HCT116 (cell line): ENCODE data around the gene DCAF6. TPM values are rescaled to one million over a fixed set of nuclear protein-coding genes. Genes with fewer than 3 reads are reported as not detected.

Experiments used
- ATAC-seq: fragments of 200-7000 bp; cut with Tn5 transposase; 2 replicates; pipeline ENCODE4 v1.9.1; 2020; ENCODE audit warnings: mild to moderate bottlenecking, moderate library complexity
- BruUV-seq: library from RNA; stranded (reverse); fragments of 400-500 nt; replicated peaks from 2 replicates; lab custom pipeline; 2021; lab: Mats Ljungman, UMichigan
- CTCF ChIA-PET: fragments of 300-600 bp; sonication (Branson Sonifier 250); formaldehyde crosslinking; loops from one replicate; lab custom pipeline; 2021; ENCODE audit warnings: antibody characterized with exemption; lab: Charles Lee
- POLR2A ChIA-PET: fragments of 300-600, 350-600 bp; sonication (Branson Sonifier 250); formaldehyde crosslinking; loops from one replicate; lab custom pipeline; 2021; ENCODE audit warnings: antibody characterized with exemption; lab: Charles Lee
- RAD21 ChIA-PET, 2 experiments: fragments of 300-600 bp; sonication (Branson Sonifier 250); formaldehyde crosslinking; loops; one replicate each; lab custom pipeline; 2023; ENCODE audit warnings: low total read pairs in 2 of 2; ENCODE audit not compliant: uncharacterized antibody in 2 of 2, unreplicated experiment in 2 of 2, low non-redundant PET in 1 of 2; lab: Charles Lee
- DNase-seq: peaks from one replicate; pipeline ENCODE4 v3.0.0-alpha.2; 2010; ENCODE audit warnings: low read depth, low spot score
- H2AFZ ChIP-seq: fragments of 200-600 bp; shearing (Covaris generic), sonication (generic); 2 replicates; pipeline ENCODE4 v1.6.1; 2017; ENCODE audit warnings: low read depth, mixed run types, mixed read lengths, antibody characterized with exemption, low read length; ENCODE audit not compliant: poor library complexity, severe bottlenecking
- H3K27ac ChIP-seq: 2 replicates; pipeline ENCODE4 v1.5.1; 2012; ENCODE audit warnings: low read depth, low read length
- H3K27me3 ChIP-seq: fragments of 200-600 bp; sonication (generic); 2 replicates; pipeline ENCODE4 v1.6.1; 2016; ENCODE audit warnings: mixed run types, low read length, mixed read lengths; ENCODE audit not compliant: insufficient read depth
- H3K36me3 ChIP-seq, 2 experiments: fragments of 200-500 bp in 1 of 2; fragments of 200-600 bp in 1 of 2; sonication (Bioruptor generic) in 1 of 2; sonication (generic) in 1 of 2; 2 replicates each; pipeline versions ENCODE4 v1.5.1 to v1.6.1; 2014 to 2016; ENCODE audit warnings: low read length in 2 of 2, inconsistent platforms in 1 of 2, mixed read lengths in 1 of 2, mixed run types in 1 of 2; ENCODE audit not compliant: insufficient read depth in 2 of 2, control insufficient read depth in 1 of 2
- H3K4me1 ChIP-seq, 2 experiments: fragments of 200-600 bp in 1 of 2; sonication (generic) in 1 of 2; 2 replicates each; pipeline versions ENCODE4 v1.5.1 to v1.6.1; 2012 to 2017; ENCODE audit warnings: low read length in 2 of 2, inconsistent platforms in 1 of 2, mild to moderate bottlenecking in 1 of 2, mixed read lengths in 1 of 2, mixed run types in 1 of 2, moderate library complexity in 1 of 2; ENCODE audit not compliant: insufficient read depth in 2 of 2, control insufficient read depth in 1 of 2
- H3K4me2 ChIP-seq: fragments of 200-600 bp; sonication (generic); 2 replicates; pipeline ENCODE4 v1.6.1; 2017; ENCODE audit warnings: mixed run types, low read length, mixed read lengths
- H3K4me3 ChIP-seq, 2 experiments: fragments of 200-600 bp in 1 of 2; sonication (generic) in 1 of 2; replicated peaks in 1 of 2; 2 replicates each; pipeline ENCODE4 v1.5.1; 2011 to 2016; ENCODE audit warnings: low read length in 2 of 2, control low read depth in 1 of 2, low read depth in 1 of 2, mild to moderate bottlenecking in 1 of 2, mixed read lengths in 1 of 2, mixed run types in 1 of 2
- H3K79me2 ChIP-seq: fragments of 200-600 bp; sonication (generic); 2 replicates; pipeline ENCODE4 v1.6.1; 2017; ENCODE audit warnings: mild to moderate bottlenecking, mixed run types, low read length, moderate library complexity, mixed read lengths; ENCODE audit not compliant: insufficient read depth
- H3K9ac ChIP-seq: fragments of 200-600 bp; sonication (generic); 2 replicates; pipeline ENCODE4 v1.6.1; 2016; ENCODE audit warnings: low read length, mixed read lengths
- H3K9me2 ChIP-seq: fragments of 200-600 bp; sonication (generic), shearing (Covaris generic); 2 replicates; pipeline ENCODE4 v1.6.1; 2017; ENCODE audit warnings: mixed run types, mild to moderate bottlenecking, moderate library complexity; ENCODE audit not compliant: insufficient read depth
- H3K9me3 ChIP-seq, 2 experiments: fragments of 200-500 bp in 1 of 2; fragments of 200-600 bp in 1 of 2; sonication (Bioruptor generic) in 1 of 2; sonication (generic) in 1 of 2; 2 replicates each; pipeline ENCODE4 v1.6.1; 2014 to 2017; ENCODE audit warnings: low read length in 2 of 2, mixed read lengths in 2 of 2, inconsistent platforms in 1 of 2, low read depth in 1 of 2, mild to moderate bottlenecking in 1 of 2, mixed run types in 1 of 2, moderate library complexity in 1 of 2; ENCODE audit not compliant: control insufficient read depth in 1 of 2, insufficient read depth in 1 of 2
- H4K20me1 ChIP-seq: fragments of 200-600 bp; sonication (generic), shearing (Covaris generic); 2 replicates; pipeline ENCODE4 v1.6.1; 2017; ENCODE audit warnings: mixed run types, mild to moderate bottlenecking, moderate library complexity; ENCODE audit not compliant: insufficient read depth
- CBX3 ChIP-seq: IDR thresholded peaks from 2 replicates; pipeline ENCODE4 v1.6.1; 2012; ENCODE audit warnings: low read depth
- EGR1 ChIP-seq: IDR thresholded peaks from 2 replicates; pipeline ENCODE4 v1.6.1; 2012; ENCODE audit warnings: low read depth
- EZH2phosphoT487 ChIP-seq: fragments of 200-600 bp; IDR thresholded peaks from 2 replicates; pipeline ENCODE4 v1.6.1; 2018; ENCODE audit warnings: antibody characterized with exemption, borderline replicate concordance
- FOSL1 ChIP-seq: IDR thresholded peaks from 2 replicates; pipeline ENCODE4 v1.6.1; 2012; ENCODE audit warnings: low read depth
- JUND ChIP-seq: IDR thresholded peaks from 2 replicates; pipeline ENCODE4 v1.6.1; 2012
- RAD21 ChIP-seq: IDR thresholded peaks from 2 replicates; pipeline ENCODE4 v1.6.1; 2012; ENCODE audit warnings: low read depth, mild to moderate bottlenecking
- REST ChIP-seq: IDR thresholded peaks from 2 replicates; pipeline ENCODE4 v1.6.1; 2012; ENCODE audit warnings: low read depth
- SIN3A ChIP-seq: IDR thresholded peaks from 2 replicates; pipeline ENCODE4 v1.6.1; 2012; ENCODE audit warnings: low read depth
- SRF ChIP-seq: IDR thresholded peaks from 2 replicates; pipeline ENCODE4 v1.6.1; 2012; ENCODE audit warnings: low read depth
- ZBTB33 ChIP-seq: IDR thresholded peaks from 2 replicates; pipeline ENCODE4 v1.6.1; 2011; ENCODE audit warnings: mild to moderate bottlenecking, low read length, moderate library complexity; ENCODE audit not compliant: insufficient replicate concordance; ENCODE audit errors: extremely low read depth
- ZNF274 ChIP-seq: fragments of 200-500 bp; sonication (Bioruptor generic); IDR thresholded peaks from 2 replicates; pipeline ENCODE4 v1.6.1; 2014; ENCODE audit warnings: mild to moderate bottlenecking, low read depth, low read length, inconsistent platforms
- intact Hi-C: fragments of 100-400 bp; cut with micrococcal nuclease; formaldehyde crosslinking; loops from 2 replicates; pipeline ENCODE4 v1.10.0; 2022
- total RNA-seq: library from RNA; stranded (reverse); gene quantifications from one replicate; pipeline ENCODE4 v1.2.1, GENCODE V29; 2021; ENCODE audit not compliant: unreplicated experiment
- TF ChIP-seq, protein P1 (sequence below): IDR thresholded peaks from 2 replicates; pipeline ENCODE4 v1.6.1; 2012

The DCAF6 gene
- total RNA-seq, 1 experiment from 2014 or later: 34.2 TPM

GRCh38 chr1:168098534-168099320 lies 162.2 kb downstream of the DCAF6 start:
- H3K4me2 ChIP-seq: no peak overlapping the region
- no peak overlapping the region for H3K9ac ChIP-seq
- no peak overlapping the region for H2AFZ ChIP-seq
- ATAC-seq: no peak
- TF ChIP-seq EZH2phosphoT487: no peak
- TF ChIP-seq ZNF274: no peak
- TF ChIP-seq FOSL1: no peak
- TF ChIP-seq, protein P1, sequence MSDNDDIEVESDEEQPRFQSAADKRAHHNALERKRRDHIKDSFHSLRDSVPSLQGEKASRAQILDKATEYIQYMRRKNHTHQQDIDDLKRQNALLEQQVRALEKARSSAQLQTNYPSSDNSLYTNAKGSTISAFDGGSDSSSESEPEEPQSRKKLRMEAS: no peak
- TF ChIP-seq SRF: no peak
- TF ChIP-seq RAD21: no peak
- no peak for TF ChIP-seq REST
- TF ChIP-seq EGR1: no peak
- no peak for TF ChIP-seq ZBTB33
- no peak for TF ChIP-seq SIN3A
- TF ChIP-seq JUND: no peak
- TF ChIP-seq CBX3: no peak
- DNase-seq: no peak
- no peaks in the 10 kb centered on the region for H3K9me3 ChIP-seq
- H3K27me3 ChIP-seq: no peaks in the 10 kb centered on the region
- no peaks in the 10 kb centered on the region for H3K36me3 ChIP-seq
- ChIA-PET CTCF (no interaction called here), POLR2A (no interaction called here), RAD21 (no interaction called here)
- peaks cover 2 to 7% of the 10 kb centered on the region in 2 experiments; a peak in 1 of 4 replicates for H3K4me1 ChIP-seq
- H3K27ac ChIP-seq: no peak overlapping the region
- no peaks in the 10 kb centered on the region for H3K9me2 ChIP-seq
- no peak overlapping the region for H3K4me3 ChIP-seq
- H4K20me1 ChIP-seq: no peaks in the 10 kb centered on the region
- intact Hi-C loops: no loop called here
- H3K79me2 ChIP-seq: no peaks in the 10 kb centered on the region
- no TSS peak for BruUV-seq
